ENCODE data around the gene ASXL1. TPM values are rescaled to one million over a fixed set of nuclear protein-coding genes. Genes with fewer than 3 reads are reported as not detected.

Gene ASXL1
- polyA plus RNA-seq, 1 donor (not counting 4 experiments of a cell fraction or from before 2014, with no cell fraction given), result 20.0 TPM

GRCh38 chr20:32433311-32434021, 75.3 kb downstream of the ASXL1 start:
- DNase-seq (ENCODE audit: low read depth, low spot score) (no peak), FAIRE-seq (no peak)
- dilution Hi-C loops (cut with MboI; ENCODE audit: extremely low pct_ligation_motif_present, low sequenced_read_pairs), result no loop called here
- H3K4me1 ChIP-seq (ENCODE audit: control insufficient read depth, extremely low read depth, insufficient read depth, low read length), result no peaks in the 10 kb centered on the region
- H3K79me2 ChIP-seq (ENCODE audit: control insufficient read depth, insufficient read depth, low read length), result no peaks in the 10 kb centered on the region
- TF ChIP-seq EZH2 (IDR thresholded peaks at IDR 0.05; ENCODE audit: low read length), result no peak
- TF ChIP-seq, protein P1, sequence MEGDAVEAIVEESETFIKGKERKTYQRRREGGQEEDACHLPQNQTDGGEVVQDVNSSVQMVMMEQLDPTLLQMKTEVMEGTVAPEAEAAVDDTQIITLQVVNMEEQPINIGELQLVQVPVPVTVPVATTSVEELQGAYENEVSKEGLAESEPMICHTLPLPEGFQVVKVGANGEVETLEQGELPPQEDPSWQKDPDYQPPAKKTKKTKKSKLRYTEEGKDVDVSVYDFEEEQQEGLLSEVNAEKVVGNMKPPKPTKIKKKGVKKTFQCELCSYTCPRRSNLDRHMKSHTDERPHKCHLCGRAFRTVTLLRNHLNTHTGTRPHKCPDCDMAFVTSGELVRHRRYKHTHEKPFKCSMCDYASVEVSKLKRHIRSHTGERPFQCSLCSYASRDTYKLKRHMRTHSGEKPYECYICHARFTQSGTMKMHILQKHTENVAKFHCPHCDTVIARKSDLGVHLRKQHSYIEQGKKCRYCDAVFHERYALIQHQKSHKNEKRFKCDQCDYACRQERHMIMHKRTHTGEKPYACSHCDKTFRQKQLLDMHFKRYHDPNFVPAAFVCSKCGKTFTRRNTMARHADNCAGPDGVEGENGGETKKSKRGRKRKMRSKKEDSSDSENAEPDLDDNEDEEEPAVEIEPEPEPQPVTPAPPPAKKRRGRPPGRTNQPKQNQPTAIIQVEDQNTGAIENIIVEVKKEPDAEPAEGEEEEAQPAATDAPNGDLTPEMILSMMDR (optimal IDR thresholded peaks at IDR 0.05 in 1 of 3, IDR thresholded peaks at IDR 0.05 in 1 of 3, conservative IDR thresholded peaks at IDR 0.05 in 1 of 3; ENCODE audit: extremely low read depth in 1 of 3, insufficient read depth in 2 of 3, low read length in 3 of 3), result no peak
- no peak overlapping the region for H3K27ac ChIP-seq (ENCODE audit: control insufficient read depth, insufficient read depth, low read length)
- H3K9ac ChIP-seq (ENCODE audit: control insufficient read depth, extremely low read depth, insufficient read depth, low read length), result no peak overlapping the region
- no peak overlapping the region for H3K4me3 ChIP-seq (ENCODE audit: control insufficient read depth in 2 of 3, extremely low read depth in 1 of 3, insufficient read depth in 2 of 3, low read depth in 1 of 3, low read length in 3 of 3)
- no peaks in the 10 kb centered on the region for H3K9me1 ChIP-seq (ENCODE audit: control insufficient read depth, extremely low read depth, insufficient read depth, low read length)
- H3K4me2 ChIP-seq (ENCODE audit: control insufficient read depth, extremely low read depth, insufficient read depth, low read depth, low read length), result no peak overlapping the region
- no peaks in the 10 kb centered on the region for H3K9me3 ChIP-seq (ENCODE audit: control insufficient read depth, low read depth, low read length)
- no peaks in the 10 kb centered on the region for H4K20me1 ChIP-seq (ENCODE audit: control insufficient read depth, extremely low read depth, insufficient read depth, low read length)
- H2AFZ ChIP-seq (ENCODE audit: control insufficient read depth, low read length), result no peak overlapping the region
- no peaks in the 10 kb centered on the region for H3K27me3 ChIP-seq (ENCODE audit: control insufficient read depth, extremely low read depth, insufficient read depth, low read length)
- peaks cover 35 to 63% of the 10 kb centered on the region in 2 experiments for H3K36me3 ChIP-seq (ENCODE audit: control insufficient read depth in 2 of 2, extremely low read depth in 1 of 2, insufficient read depth in 2 of 2, low read length in 2 of 2)

DNA sequence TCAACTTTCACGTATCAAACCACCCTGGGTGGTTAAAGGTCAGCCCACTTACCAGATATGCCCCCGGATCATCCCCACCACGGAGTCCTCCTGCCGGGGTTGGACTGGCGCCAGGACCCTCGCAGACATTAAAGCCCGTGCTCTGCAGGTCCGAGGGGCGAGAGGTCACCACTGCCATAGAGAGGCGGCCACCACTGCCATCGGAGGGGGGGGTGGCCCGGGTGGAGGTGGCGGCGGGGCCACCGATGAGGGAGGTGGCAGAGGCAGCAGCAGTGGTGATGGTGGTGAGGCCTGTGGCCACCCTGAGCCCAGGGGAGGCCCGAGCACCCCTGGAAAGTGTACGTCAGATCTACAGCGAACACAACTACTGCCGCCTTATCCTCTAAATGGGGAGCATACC, 76.3 kb downstream of the ASXL1 start:
- Histone ChIP-seq H3K9me1 (ENCODE audit: control insufficient read depth, extremely low read depth, insufficient read depth, low read length) (no peaks in the 10 kb centered on the region), H3K79me2 (ENCODE audit: control insufficient read depth, insufficient read depth, low read length) (no peaks in the 10 kb centered on the region), H2AFZ (ENCODE audit: control insufficient read depth, low read length) (no peak overlapping the region), H3K36me3 (ENCODE audit: control insufficient read depth in 2 of 2, extremely low read depth in 1 of 2, insufficient read depth in 2 of 2, low read length in 2 of 2) (peaks cover 41 to 58% of the 10 kb centered on the region in 2 experiments), H3K27ac (ENCODE audit: control insufficient read depth, insufficient read depth, low read length) (no peak overlapping the region), H3K9me3 (ENCODE audit: control insufficient read depth, low read depth, low read length) (no peaks in the 10 kb centered on the region), H3K4me3 (ENCODE audit: control insufficient read depth in 2 of 3, extremely low read depth in 1 of 3, insufficient read depth in 2 of 3, low read depth in 1 of 3, low read length in 3 of 3) (no peak overlapping the region), H4K20me1 (ENCODE audit: control insufficient read depth, extremely low read depth, insufficient read depth, low read length) (no peaks in the 10 kb centered on the region), H3K4me1 (ENCODE audit: control insufficient read depth, extremely low read depth, insufficient read depth, low read length) (no peaks in the 10 kb centered on the region), H3K4me2 (ENCODE audit: control insufficient read depth, extremely low read depth, insufficient read depth, low read depth, low read length) (no peak overlapping the region), H3K27me3 (ENCODE audit: control insufficient read depth, extremely low read depth, insufficient read depth, low read length) (no peaks in the 10 kb centered on the region), H3K9ac (ENCODE audit: control insufficient read depth, extremely low read depth, insufficient read depth, low read length) (no peak overlapping the region)
- TF ChIP-seq EZH2 (IDR thresholded peaks at IDR 0.05; ENCODE audit: low read length), result no peak
- TF ChIP-seq, protein P1 (optimal IDR thresholded peaks at IDR 0.05 in 1 of 3, IDR thresholded peaks at IDR 0.05 in 1 of 3, conservative IDR thresholded peaks at IDR 0.05 in 1 of 3; ENCODE audit: extremely low read depth in 1 of 3, insufficient read depth in 2 of 3, low read length in 3 of 3), result no peak
- dilution Hi-C loops (cut with MboI; ENCODE audit: extremely low pct_ligation_motif_present, low sequenced_read_pairs), result no loop called here
- no peak for DNase-seq (ENCODE audit: low read depth, low spot score)
- no peak for FAIRE-seq

Measured in keratinocyte (primary cell).